ENCODE data around the gene GUCY1A2. TPM values are rescaled to one million over a fixed set of nuclear protein-coding genes. Genes with fewer than 3 reads are reported as not detected.

The GUCY1A2 gene
- total RNA-seq, 4 donors from 2014 or later: 0.49 to 2.4 (median 1.3) TPM

- WGBS, 2 donors: 44 to 48% methylated on average over 2 of the region's 2 CpGs
- DNase-seq (ENCODE audit: low spot score in 2 of 2): no peak
- intact Hi-C loops (cut with DNase I; ENCODE audit: low total_unique reads): no loop called here
- no peak overlapping the region for H3K4me3 ChIP-seq (ENCODE audit: low read depth, poor library complexity, severe bottlenecking)
- TF ChIP-seq CTCF (IDR thresholded peaks at IDR 0.05): no peak
- TF ChIP-seq POLR2A (IDR thresholded peaks at IDR 0.05): no peak
Observed at GRCh38 chr11:107011977-107012376, 6.3 kb downstream of the GUCY1A2 start.

- WGBS, 2 donors: 89 to 100% methylated on average over 1 of the region's 1 CpG
Observed at GRCh38 chr11:107009190-107009589, 9.1 kb downstream of the GUCY1A2 start.

GRCh38 chr11:107006076-107006833, 12.0 kb downstream of the GUCY1A2 start:
- no peak overlapping the region for H3K4me3 ChIP-seq (ENCODE audit: low read depth, poor library complexity, severe bottlenecking)
- 78 to 79% methylated on average over 2 of the region's 2 CpGs for WGBS, 2 donors
- no peak for DNase-seq (ENCODE audit: low spot score in 2 of 2)
- intact Hi-C loops (cut with DNase I; ENCODE audit: low total_unique reads): no loop called here
- TF ChIP-seq POLR2A (IDR thresholded peaks at IDR 0.05): no peak
- TF ChIP-seq CTCF (IDR thresholded peaks at IDR 0.05): no peak

More at GRCh38 chr11:107009190-107009589, 9.1 kb downstream of the GUCY1A2 start:
- H3K4me3 ChIP-seq (ENCODE audit: low read depth, poor library complexity, severe bottlenecking): no peak overlapping the region
- no peak for DNase-seq (ENCODE audit: low spot score in 2 of 2)
- TF ChIP-seq POLR2A (IDR thresholded peaks at IDR 0.05) (no peak), CTCF (IDR thresholded peaks at IDR 0.05) (no peak)
- intact Hi-C loops (cut with DNase I; ENCODE audit: low total_unique reads): no loop called here

GRCh38 chr11:106999196-106999595, 19.1 kb downstream of the GUCY1A2 start:
- DNase-seq (ENCODE audit: low spot score in 2 of 2): no peak
- intact Hi-C loops (cut with DNase I; ENCODE audit: low total_unique reads): no loop called here
- no peak for TF ChIP-seq POLR2A (IDR thresholded peaks at IDR 0.05)
- TF ChIP-seq CTCF (IDR thresholded peaks at IDR 0.05): no peak

DNA sequence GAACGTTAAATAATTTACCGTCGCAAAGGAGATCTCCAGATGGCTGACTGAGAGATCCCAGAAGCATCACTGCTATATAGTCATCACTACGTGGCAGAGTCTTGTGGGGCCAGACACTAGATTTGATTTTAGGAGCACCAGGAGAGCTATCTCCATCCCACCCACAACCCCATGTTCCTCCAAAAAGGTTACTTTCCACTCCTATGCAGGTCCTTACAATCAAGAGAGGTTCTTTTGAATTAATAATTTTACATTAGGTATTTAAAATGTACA, 19.4 kb downstream of the GUCY1A2 start:
- no peak for DNase-seq (ENCODE audit: low spot score in 2 of 2)
- WGBS, 2 donors: 65 to 76% methylated on average over 4 of the region's 4 CpGs
- intact Hi-C loops (cut with DNase I; ENCODE audit: low total_unique reads): no loop called here
- H3K4me3 ChIP-seq (ENCODE audit: low read depth, poor library complexity, severe bottlenecking): no peak overlapping the region
- TF ChIP-seq POLR2A (IDR thresholded peaks at IDR 0.05): no peak
- no peak for TF ChIP-seq CTCF (IDR thresholded peaks at IDR 0.05)

More at GRCh38 chr11:106999196-106999595, 19.1 kb downstream of the GUCY1A2 start:
- 89 to 97% methylated on average over 1 of the region's 1 CpG for WGBS, 2 donors
- no peak overlapping the region for H3K4me3 ChIP-seq (ENCODE audit: low read depth, poor library complexity, severe bottlenecking)
